ENCODE measurements around the gene SLC6A6.

DNA sequence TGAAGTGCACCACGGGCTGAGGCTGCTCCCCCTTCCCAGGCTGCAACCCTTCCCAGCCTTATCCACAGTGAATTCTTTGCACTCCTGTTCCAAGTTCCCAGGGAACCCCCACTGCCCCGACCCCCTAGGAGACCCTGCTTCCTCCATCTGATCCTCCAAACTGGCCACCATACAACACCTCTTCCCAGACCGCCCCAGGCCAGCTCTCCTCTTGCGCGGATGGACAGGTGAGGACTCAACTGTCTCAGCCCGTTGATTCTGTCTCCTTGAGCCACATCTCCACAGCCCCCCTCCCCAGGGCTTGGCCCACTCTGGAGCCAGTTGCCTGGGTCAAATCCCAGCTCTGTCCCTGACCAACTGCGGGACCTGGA lies 116.0 kb downstream of the SLC6A6 start:
- TF ChIP-seq POLR2AphosphoS5 (IDR thresholded peaks at IDR 0.05): no peak
- TF ChIP-seq, protein P1, sequence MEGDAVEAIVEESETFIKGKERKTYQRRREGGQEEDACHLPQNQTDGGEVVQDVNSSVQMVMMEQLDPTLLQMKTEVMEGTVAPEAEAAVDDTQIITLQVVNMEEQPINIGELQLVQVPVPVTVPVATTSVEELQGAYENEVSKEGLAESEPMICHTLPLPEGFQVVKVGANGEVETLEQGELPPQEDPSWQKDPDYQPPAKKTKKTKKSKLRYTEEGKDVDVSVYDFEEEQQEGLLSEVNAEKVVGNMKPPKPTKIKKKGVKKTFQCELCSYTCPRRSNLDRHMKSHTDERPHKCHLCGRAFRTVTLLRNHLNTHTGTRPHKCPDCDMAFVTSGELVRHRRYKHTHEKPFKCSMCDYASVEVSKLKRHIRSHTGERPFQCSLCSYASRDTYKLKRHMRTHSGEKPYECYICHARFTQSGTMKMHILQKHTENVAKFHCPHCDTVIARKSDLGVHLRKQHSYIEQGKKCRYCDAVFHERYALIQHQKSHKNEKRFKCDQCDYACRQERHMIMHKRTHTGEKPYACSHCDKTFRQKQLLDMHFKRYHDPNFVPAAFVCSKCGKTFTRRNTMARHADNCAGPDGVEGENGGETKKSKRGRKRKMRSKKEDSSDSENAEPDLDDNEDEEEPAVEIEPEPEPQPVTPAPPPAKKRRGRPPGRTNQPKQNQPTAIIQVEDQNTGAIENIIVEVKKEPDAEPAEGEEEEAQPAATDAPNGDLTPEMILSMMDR (IDR thresholded peaks at IDR 0.05): no peak
